VCaP (cell line): Measurements from ENCODE around the gene CRYBB2.
"Not testable (repeated sequence)": the region's sequence is repeated elsewhere in the genome, so short reads cannot be mapped to it uniquely, and the experiment has no call there.

Experiments
- H3K27ac ChIP-seq: fragments of 450-650 bp; 2 replicates; pipeline ENCODE4 v1.5.1; 2017

The CRYBB2 gene

DNA sequence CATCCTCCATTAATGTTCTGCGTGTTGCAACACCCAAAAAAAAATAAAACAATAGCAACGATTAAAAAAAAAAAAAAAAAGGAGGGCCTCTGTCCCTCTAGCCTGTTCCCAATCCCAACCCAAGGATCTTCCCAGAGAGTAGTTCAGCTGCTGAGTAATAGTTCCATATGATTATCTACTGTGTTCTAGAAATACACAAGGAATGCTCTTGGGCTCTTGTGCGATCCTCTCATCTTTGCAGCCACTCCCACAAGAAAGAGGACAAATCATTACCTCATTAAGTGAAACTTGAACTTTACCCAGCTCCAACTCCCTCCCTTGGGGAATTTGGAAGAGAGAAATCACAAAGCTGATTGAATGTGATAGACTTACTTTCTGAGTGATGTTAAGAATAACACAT, 54.5 kb downstream of the CRYBB2 start:
- not testable (repeated sequence) for H3K27ac ChIP-seq

DNA sequence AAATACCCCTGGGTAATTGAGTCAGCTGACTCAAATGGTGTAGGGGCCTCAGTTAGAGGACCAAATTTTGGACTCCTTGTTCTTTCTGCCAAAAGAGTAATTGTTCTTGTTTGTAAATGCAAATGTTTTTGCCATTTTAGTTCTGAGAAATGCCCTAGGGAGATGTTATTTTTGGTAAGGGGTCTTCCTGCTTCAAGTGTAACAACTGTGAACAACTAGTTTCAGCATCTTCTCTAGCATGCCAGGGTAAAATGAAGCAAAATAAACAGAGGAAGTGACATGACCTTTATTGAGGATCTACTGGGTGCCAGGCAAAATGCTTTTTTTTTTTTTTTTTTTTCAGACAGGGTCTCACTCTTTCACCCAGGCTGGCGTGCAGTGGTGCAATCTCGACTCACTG, 60.7 kb downstream of the CRYBB2 start:
- not testable (repeated sequence) for H3K27ac ChIP-seq
